IPS DF 4.7 (cell line): ENCODE data around the gene GNLY.
"Not testable (repeated sequence)": the region's sequence is repeated elsewhere in the genome, so short reads cannot be mapped to it uniquely, and the experiment has no call there.

Experiments
- DNase-seq: peaks from one replicate; pipeline ENCODE4 v3.0.0-alpha.2; 2013; ENCODE audit warnings: low spot score; ENCODE audit errors: extremely low read depth

Gene GNLY

GRCh38 chr2:85694052-85695025, at the start of gene GNLY:
Gene GNLY, plus strand, starts transcription at chr2:85694358. Its CDS starts 61 bp downstream, at chr2:85694419.
- no peak for DNase-seq

DNA sequence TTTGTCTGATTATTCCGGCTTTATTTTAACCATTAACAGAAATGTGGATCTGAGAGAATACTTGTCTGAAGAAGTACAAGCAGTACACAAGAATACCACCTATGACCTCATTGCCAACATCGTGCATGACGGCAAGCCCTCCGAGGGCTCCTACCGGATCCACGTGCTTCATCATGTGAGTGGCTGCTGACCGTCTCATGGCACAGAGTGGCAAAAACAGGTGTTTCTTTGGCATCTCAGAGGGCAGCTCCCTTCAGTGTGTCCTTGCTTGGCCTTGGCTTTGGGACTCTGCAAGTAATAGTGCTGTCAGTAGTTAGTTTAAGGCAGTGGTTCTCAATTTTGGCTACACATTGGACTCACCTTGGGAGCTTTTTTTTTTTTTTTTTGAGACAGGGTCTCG, 49.2 kb upstream of the GNLY start:
- DNase-seq = no peak

DNA sequence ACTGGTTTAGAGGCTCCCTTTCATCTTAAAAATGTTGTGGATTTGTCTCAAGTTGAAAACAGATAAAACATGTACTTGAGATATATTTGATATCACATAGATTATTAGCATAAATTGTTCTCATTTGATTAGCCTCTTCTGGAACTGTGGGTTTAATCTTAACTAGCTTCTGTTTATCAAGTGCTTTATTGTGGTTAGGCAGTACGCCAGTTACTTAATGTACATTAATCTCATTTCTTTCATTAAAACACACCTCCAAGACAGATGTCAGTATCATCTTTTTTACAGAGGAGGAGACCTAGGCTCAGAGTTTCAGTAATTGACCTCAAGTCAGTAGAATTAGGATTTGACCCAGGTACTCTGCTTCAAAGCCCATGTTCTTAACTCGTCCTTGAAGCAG, 48.0 kb upstream of the GNLY start:
- no peak for DNase-seq

GRCh38 chr2:85647823-85648526, 46.2 kb upstream of the GNLY start:
- no peak for DNase-seq

- DNase-seq = no peak
Measured at GRCh38 chr2:85648619-85649018, 45.5 kb upstream of the GNLY start.

GRCh38 chr2:85649201-85650190, 44.7 kb upstream of the GNLY start:
- DNase-seq = no peak

DNA sequence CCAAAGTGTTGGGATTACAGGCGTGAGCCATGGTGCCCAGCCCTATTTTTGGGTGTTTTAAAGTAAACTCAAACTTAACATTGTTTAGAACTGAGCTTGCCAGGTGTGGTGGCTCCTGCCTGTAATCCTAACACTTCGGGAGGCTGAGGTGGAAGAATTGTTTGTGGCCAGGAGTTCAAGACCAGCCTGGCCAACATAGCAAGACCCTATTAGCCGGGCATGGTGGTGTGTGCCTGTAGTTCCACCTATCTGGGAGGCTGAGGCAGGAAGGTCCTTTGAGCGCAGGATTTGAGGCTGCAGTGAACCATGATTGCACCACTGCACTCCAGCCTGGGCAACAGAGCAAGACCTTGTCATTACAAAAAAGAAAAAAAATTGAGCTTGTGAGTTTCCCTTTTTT, 43.7 kb upstream of the GNLY start:
- DNase-seq = no peak

GRCh38 chr2:85651097-85651496, 43.1 kb upstream of the GNLY start:
- DNase-seq = no peak

- DNase-seq = no peak
Measured at GRCh38 chr2:85652056-85652455, 42.1 kb upstream of the GNLY start.

- no peak for DNase-seq
Measured at GRCh38 chr2:85653996-85654395, 40.2 kb upstream of the GNLY start.

DNA sequence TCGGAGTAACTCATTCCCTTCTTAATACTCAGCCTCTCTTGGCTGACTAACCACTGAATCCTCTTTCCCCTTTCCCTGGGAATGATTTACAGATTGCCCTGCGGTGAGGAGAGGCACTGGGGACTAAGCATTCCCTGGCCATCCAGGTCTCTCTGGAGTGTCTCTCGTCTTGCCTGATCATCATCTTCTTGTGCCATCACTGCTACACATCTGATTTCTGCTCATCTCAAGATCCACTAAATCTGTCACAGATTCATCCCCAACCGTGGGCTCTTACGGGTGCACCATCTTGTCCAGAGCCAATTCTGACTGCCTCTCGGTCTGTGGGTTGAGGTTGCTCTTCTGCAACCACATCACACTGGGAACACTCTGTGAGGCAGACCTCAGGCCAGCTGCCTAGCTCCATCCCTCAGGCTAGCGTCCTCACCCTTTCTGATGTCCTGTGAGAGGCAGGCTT, 38.2 kb upstream of the GNLY start:
- DNase-seq = no peak

- DNase-seq = no peak
Measured at GRCh38 chr2:85656468-85656867, 37.7 kb upstream of the GNLY start.

DNA sequence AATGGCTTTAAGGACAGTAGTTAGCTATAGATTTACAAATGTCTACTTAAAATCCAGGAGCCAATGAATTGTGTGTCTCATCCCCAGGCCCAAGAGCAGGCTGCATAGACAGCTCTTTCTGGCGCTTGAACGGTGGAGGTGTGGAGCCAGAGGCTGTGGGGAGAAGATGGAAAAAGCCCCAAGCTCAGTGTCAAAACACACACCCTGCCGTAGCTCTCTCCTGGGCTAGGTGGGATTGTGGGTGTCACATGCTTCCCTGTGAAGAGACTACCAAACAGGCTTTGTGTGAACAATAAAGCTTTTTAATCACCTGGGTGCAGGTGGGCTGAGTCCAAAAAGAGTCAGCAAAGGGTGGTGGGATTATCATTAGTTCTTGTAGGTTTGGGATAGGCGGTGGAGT, 36.8 kb upstream of the GNLY start:
- not testable (repeated sequence) for DNase-seq

- DNase-seq = no peak
Measured at GRCh38 chr2:85659324-85659981, 34.7 kb upstream of the GNLY start.

- not testable (repeated sequence) for DNase-seq
Measured at GRCh38 chr2:85660301-85660700, 33.9 kb upstream of the GNLY start.

DNA sequence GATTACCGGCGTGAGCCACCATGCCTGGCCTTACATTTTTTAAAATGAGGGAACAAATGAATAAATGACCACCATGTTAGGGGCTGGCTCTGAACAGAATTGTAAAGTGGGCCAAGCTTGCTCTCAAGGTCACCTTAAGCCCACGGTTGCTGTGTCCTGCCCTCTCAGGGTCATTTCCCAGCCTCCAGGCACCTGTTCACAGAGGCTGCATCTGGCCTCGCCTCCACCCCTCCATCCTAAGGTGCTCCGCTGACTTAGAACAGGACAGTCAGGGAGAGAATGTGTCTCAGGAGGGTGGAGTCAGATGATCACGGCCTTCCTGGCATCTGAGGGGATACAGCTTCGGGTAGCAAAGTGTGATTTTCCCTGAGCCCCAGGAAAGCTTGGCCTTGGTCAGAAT, 33.4 kb upstream of the GNLY start:
- DNase-seq = no peak

- DNase-seq = no peak
Measured at GRCh38 chr2:85661139-85661858, 32.9 kb upstream of the GNLY start.

DNA sequence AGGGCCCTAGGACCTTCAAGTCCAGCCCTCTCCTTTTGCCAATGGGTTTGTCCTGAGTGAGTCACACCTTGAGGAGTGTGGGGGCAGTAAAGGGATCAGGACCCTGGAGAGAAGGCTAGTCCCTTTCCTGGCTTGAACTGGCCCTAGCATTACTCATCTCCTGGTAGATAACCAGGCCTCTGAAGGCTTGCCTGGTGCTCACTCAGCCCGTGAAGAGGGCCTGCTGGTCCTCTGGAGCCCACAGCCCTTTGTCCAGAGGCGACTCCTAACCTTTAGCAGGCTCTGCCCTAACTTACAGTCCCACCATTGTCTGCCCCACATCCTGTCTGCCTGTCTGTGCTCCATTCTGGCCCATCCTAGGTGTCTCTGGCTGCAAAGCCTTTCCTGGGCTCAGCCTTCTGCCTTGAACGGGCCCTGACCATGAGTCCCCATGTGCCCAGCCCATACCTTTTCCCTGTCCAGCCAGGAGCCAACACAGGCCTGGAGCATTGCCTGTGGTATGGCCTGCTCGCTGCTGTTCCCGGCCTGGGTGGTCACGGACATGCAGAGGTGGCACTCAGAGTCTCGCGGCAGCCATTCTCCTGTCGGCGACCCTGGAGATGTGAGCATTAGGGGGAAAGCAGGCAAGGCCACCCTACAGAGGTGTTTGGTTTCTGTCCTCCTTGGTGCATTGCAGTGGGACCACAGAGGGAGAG, 31.1 kb upstream of the GNLY start:
- DNase-seq = no peak
